ENCODE measurements around the gene TEX19.

DNA sequence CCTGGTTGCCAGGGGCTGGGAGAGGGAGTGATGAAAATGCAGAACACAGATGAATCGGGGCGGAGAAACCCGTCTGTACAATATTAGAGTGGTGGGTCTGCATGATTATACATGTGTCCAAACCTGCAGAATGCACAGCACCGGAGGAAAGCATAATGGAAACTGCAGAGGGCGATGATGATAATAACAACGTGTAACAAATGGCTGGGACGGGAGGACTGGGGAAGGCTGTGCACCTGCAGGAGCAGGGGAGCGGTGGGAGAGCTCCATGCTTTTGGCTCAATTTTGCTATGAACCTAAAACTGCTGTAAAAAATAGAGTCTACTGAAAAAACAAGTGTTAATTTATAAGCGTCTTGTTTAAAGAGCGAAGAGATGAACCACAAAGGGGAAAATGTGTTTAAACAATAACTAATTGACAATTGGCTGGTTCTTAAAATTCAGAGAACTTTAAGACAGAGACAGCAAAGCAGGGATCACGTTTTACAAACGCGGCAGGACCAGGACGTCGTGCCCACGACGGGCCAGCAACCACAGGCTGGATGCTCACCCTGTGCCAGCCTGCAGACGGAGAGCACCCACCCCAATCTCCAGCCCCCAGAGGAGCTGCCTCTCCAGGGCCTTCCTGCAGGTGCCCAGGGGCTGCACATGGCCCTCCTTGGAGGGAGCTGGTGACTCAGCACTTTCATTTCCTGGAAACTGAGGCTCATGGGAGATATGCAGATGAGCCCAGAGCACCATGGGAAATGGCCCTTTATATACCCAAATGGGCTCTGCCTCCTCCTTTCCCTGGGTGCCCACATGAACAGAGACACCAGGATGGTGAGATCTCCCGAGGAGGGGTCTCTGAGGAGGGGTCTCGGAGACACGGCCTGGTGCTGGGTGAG, at the start of gene TEX19:
- TF ChIP-seq POLR2A (IDR thresholded peaks at IDR 0.05) = no peak
- TF ChIP-seq, protein P1, sequence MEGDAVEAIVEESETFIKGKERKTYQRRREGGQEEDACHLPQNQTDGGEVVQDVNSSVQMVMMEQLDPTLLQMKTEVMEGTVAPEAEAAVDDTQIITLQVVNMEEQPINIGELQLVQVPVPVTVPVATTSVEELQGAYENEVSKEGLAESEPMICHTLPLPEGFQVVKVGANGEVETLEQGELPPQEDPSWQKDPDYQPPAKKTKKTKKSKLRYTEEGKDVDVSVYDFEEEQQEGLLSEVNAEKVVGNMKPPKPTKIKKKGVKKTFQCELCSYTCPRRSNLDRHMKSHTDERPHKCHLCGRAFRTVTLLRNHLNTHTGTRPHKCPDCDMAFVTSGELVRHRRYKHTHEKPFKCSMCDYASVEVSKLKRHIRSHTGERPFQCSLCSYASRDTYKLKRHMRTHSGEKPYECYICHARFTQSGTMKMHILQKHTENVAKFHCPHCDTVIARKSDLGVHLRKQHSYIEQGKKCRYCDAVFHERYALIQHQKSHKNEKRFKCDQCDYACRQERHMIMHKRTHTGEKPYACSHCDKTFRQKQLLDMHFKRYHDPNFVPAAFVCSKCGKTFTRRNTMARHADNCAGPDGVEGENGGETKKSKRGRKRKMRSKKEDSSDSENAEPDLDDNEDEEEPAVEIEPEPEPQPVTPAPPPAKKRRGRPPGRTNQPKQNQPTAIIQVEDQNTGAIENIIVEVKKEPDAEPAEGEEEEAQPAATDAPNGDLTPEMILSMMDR (IDR thresholded peaks at IDR 0.05) = no peak
